Neural crest cell (in vitro differentiated cells): ENCODE results near the gene SLC5A1. TPM values are rescaled to one million over a fixed set of nuclear protein-coding genes. Genes with fewer than 3 reads are reported as not detected.

Source experiments
- DNase-seq: peaks from one replicate; pipeline ENCODE4 v3.0.0; 2021; ENCODE audit warnings: low read depth, mixed read lengths, low spot score
- H3K27ac Mint-ChIP-seq: one replicate; pipeline ENCODE4 v1.8.0; 2021; ENCODE audit warnings: mild to moderate bottlenecking, mixed read lengths; ENCODE audit not compliant: unreplicated experiment
- H3K27me3 Mint-ChIP-seq: 2 replicates; pipeline ENCODE4 v1.8.0; 2021; ENCODE audit warnings: low read depth, mild to moderate bottlenecking, mixed read lengths
- H3K36me3 Mint-ChIP-seq: 2 replicates; pipeline ENCODE4 v1.8.0; 2021; ENCODE audit warnings: low read depth, mild to moderate bottlenecking, mixed read lengths
- H3K4me1 Mint-ChIP-seq: 2 replicates; pipeline ENCODE4 v1.8.0; 2021; ENCODE audit warnings: mixed read lengths
- H3K4me3 Mint-ChIP-seq: one replicate; pipeline ENCODE4 v1.8.0; 2021; ENCODE audit warnings: mild to moderate bottlenecking, mixed read lengths
- H3K9me3 Mint-ChIP-seq: 2 replicates; pipeline ENCODE4 v1.8.0; 2021; ENCODE audit warnings: mixed read lengths
- total RNA-seq: library from RNA; stranded (reverse); gene quantifications from 2 replicates; pipeline ENCODE4 v1.2.1, GENCODE V29; 2021
- TF ChIP-seq, protein P1 (sequence below): fragments of 200-600 bp; sonication (generic); conservative IDR thresholded peaks from 2 replicates; pipeline ENCODE4 v1.5.0; 2021; ENCODE audit warnings: antibody characterized with exemption, mild to moderate bottlenecking

The SLC5A1 gene
- total RNA-seq, 1 donor from 2014 or later: not detected

DNA sequence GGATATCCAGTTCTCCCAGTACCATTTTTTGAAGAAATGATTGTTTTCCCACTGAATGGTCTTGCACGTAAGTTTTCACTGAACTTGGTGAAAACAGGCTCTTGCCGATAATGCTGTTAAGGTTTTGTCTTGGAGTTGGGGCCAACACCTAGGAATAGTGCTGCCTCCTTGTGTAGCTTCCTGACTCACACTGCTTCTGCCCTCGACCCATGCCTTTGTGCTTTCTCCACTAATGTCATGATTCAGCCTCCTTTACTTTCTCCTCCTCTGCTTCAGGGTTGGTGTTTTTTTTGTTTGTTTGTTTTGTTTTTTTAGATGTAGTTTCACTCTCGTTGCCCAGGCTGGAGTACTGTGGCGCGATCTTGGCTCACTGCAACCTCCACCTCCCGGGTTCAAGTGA lies 30.2 kb downstream of the SLC5A1 start:
- peaks cover 6% of the 10 kb centered on the region for H3K4me1 Mint-ChIP-seq
- no peak for DNase-seq
- no peak overlapping the region for H3K27ac Mint-ChIP-seq
- peaks cover 29% of the 10 kb centered on the region for H3K27me3 Mint-ChIP-seq
- no peaks in the 10 kb centered on the region for H3K36me3 Mint-ChIP-seq
- H3K9me3 Mint-ChIP-seq: no peaks in the 10 kb centered on the region
- TF ChIP-seq, protein P1, sequence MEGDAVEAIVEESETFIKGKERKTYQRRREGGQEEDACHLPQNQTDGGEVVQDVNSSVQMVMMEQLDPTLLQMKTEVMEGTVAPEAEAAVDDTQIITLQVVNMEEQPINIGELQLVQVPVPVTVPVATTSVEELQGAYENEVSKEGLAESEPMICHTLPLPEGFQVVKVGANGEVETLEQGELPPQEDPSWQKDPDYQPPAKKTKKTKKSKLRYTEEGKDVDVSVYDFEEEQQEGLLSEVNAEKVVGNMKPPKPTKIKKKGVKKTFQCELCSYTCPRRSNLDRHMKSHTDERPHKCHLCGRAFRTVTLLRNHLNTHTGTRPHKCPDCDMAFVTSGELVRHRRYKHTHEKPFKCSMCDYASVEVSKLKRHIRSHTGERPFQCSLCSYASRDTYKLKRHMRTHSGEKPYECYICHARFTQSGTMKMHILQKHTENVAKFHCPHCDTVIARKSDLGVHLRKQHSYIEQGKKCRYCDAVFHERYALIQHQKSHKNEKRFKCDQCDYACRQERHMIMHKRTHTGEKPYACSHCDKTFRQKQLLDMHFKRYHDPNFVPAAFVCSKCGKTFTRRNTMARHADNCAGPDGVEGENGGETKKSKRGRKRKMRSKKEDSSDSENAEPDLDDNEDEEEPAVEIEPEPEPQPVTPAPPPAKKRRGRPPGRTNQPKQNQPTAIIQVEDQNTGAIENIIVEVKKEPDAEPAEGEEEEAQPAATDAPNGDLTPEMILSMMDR: no peak
- no peak overlapping the region for H3K4me3 Mint-ChIP-seq

DNA sequence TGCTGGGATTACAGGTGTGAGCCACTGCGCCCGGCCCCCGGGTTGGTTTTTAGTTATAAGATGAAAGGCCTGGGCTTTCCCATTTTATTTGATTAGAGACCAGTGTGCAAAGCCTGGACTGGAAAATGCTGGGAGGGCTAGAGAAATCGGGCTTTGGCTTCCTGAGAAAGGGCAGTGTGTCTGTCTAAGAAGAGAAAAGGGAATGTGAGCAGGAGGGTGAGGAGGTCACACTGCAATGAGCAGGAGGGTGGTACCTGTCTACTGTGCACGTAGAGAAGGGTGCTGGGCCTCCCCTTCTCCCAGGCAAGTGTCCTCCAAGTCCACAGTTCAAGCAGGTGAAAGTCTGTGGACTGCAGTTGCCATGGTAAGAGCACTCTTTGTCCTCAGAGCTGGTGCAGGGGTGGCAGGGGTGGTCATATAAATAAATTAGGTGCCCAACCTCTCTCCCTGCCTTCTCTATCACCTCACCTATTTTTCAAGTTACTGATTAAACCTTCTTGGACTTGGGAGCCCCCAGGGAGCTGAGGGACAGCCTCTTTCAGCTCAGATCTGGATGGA lies 30.8 kb downstream of the SLC5A1 start:
- no peak overlapping the region for H3K4me3 Mint-ChIP-seq
- H3K9me3 Mint-ChIP-seq: no peaks in the 10 kb centered on the region
- peaks cover 6% of the 10 kb centered on the region for H3K4me1 Mint-ChIP-seq
- H3K27me3 Mint-ChIP-seq: peaks cover 29% of the 10 kb centered on the region
- no peaks in the 10 kb centered on the region for H3K36me3 Mint-ChIP-seq
- no peak overlapping the region for H3K27ac Mint-ChIP-seq
- no peak for DNase-seq
- TF ChIP-seq, protein P1: no peak

- Mint-ChIP-seq H3K27me3 (peaks cover 23% of the 10 kb centered on the region), H3K9me3 (no peaks in the 10 kb centered on the region), H3K4me3 (no peak overlapping the region), H3K36me3 (no peaks in the 10 kb centered on the region), H3K4me1 (peaks cover 6% of the 10 kb centered on the region), H3K27ac (no peak overlapping the region)
- TF ChIP-seq, protein P1: no peak
- no peak for DNase-seq
Measured at GRCh38 chr22:32075997-32076760, 33.1 kb downstream of the SLC5A1 start.

DNA sequence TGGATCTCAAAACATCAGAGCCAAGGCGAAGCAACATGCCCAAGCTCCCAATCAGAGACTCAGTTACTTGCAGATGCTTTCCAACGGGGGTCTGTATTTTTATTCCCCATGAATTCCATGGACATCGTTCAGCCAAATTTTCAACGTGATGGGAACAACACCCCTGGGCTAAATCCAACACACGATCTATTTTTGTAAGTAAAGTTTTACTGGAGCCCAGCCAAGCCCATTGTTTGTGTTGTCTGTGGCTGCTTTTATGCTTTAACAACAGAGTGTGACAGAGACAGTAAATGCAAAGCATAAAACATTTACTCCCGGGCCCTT lies 33.7 kb downstream of the SLC5A1 start:
- TF ChIP-seq, protein P1: no peak

DNA sequence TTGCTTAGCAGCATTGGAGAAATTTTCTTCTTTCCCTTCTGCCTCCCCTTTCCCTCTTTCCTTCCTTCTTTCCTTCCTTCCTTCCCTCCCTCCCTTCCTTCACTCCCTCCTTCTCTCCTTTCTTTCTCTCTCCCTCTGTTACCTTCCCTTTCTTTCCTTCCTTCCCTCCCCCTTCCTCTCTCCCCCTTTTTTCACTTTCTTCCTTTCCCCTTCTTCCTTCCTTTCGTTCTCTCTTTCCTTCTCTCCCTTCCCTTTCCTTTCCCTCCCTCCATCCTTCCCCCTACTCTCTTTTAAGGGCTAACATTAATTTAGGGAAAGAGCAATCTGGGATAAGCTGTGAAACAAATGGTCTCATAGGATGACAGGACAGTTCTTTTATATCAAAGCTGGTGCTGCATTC lies 34.1 kb downstream of the SLC5A1 start:
- Mint-ChIP-seq H3K4me1 (peaks cover 6% of the 10 kb centered on the region), H3K27ac (no peak overlapping the region), H3K36me3 (no peaks in the 10 kb centered on the region)

More for the DNA sequence above, 33.7 kb downstream of the SLC5A1 start:
- no peak for DNase-seq
- no peaks in the 10 kb centered on the region for H3K9me3 Mint-ChIP-seq
- H3K27ac Mint-ChIP-seq: no peak overlapping the region
- H3K4me1 Mint-ChIP-seq: peaks cover 6% of the 10 kb centered on the region
- H3K4me3 Mint-ChIP-seq: no peak overlapping the region
- peaks cover 23% of the 10 kb centered on the region for H3K27me3 Mint-ChIP-seq
- H3K36me3 Mint-ChIP-seq: no peaks in the 10 kb centered on the region

More for the DNA sequence above, 34.1 kb downstream of the SLC5A1 start:
- no peak for DNase-seq
- Mint-ChIP-seq H3K4me3 (no peak overlapping the region), H3K9me3 (no peaks in the 10 kb centered on the region), H3K27me3 (peaks cover 21% of the 10 kb centered on the region)
- TF ChIP-seq, protein P1: no peak
